SKM-1 treated with dmso at 0.1 percent for 144 hours (cell line): Measurements from ENCODE around the gene DCK.

Experiments
- DNase-seq: peaks from one replicate; lab custom pipeline; 2025; ENCODE audit not compliant: unreplicated experiment; lab: John Stamatoyannopoulos, UW

Gene DCK

GRCh38 chr4:71062436-71062835, 69.0 kb downstream of the DCK start:
- DNase-seq: no peak

- DNase-seq: no peak
These were observed 70.3 kb downstream of the DCK start for GRCh38 chr4:71063711-71064110.

GRCh38 chr4:71064521-71064920, 71.1 kb downstream of the DCK start:
- DNase-seq: no peak

- DNase-seq: no peak
These were observed 72.6 kb downstream of the DCK start for GRCh38 chr4:71065991-71066510.

- DNase-seq: peak; percentile 8
These were observed 73.6 kb downstream of the DCK start for GRCh38 chr4:71066737-71067716.

- DNase-seq: no peak
These were observed 75.6 kb downstream of the DCK start for GRCh38 chr4:71069063-71069462.

- no peak for DNase-seq
These were observed 76.6 kb downstream of the DCK start for GRCh38 chr4:71070015-71070414.

GRCh38 chr4:71074452-71075299, 81.2 kb downstream of the DCK start:
- no peak for DNase-seq
